ENCODE measurements around the gene CNTNAP2. TPM values are rescaled to one million over a fixed set of nuclear protein-coding genes. Genes with fewer than 3 reads are reported as not detected.

CNTNAP2 gene
- total RNA-seq, 4 donors from 2014 or later = 0.42 to 0.71 TPM; not detected in 2

DNA sequence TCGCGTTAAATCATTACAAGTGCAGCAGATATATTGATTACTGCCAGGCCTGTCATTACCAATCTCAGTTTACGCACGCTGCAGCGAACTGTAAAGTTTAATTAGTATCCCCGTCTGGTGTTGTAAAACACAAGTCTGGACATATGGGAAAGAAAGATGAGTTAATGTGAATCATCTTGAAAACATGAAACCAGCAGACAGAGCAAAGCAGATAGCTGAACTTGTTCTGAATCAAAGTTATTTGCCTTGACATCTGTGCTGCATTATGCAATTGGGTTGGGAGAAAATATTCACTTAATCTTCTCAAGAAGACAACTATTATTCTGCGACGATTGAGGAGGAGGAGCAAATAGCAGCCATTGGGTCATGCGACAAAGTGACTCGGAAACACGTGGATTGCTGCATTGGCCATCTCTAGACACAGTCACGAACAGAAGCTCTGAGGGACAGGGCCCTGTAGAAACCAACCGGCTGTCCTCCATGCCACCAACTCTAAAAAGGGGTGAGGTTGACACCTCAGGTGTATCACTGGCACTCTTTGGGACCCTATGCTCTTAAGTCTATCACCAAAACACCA, 2317.7 kb downstream of the CNTNAP2 start:
- DNase-seq (ENCODE audit: low spot score in 2 of 2) = no peak

DNA sequence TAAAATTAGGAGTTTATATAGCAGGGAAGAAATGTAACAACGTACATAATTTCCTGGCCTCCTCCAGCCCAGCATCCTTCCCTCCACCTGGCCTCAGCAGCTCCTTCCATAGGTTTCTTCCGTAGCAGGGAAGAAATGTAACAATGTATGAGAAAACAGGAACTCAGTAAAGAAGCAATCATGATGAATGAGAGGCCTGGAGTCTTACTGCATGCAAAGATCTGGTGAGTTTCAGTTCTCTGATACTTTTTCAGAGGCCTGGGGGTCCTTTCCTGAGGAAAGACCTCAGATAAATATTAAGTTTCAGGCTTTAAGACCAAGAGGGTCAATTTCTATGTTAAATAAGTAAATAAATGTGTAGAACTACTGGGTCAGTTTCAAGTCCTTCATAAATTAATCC, 2318.3 kb downstream of the CNTNAP2 start:
- DNase-seq (ENCODE audit: low spot score in 2 of 2) = no peak
- intact Hi-C loops (cut with DNase I; ENCODE audit: low total_unique reads) = no loop called here
- no peak overlapping the region for H3K4me3 ChIP-seq (ENCODE audit: low read depth, poor library complexity, severe bottlenecking)
- WGBS, 2 donors = 72% methylated on average over 2 of the region's 2 CpGs
- TF ChIP-seq, protein P1, sequence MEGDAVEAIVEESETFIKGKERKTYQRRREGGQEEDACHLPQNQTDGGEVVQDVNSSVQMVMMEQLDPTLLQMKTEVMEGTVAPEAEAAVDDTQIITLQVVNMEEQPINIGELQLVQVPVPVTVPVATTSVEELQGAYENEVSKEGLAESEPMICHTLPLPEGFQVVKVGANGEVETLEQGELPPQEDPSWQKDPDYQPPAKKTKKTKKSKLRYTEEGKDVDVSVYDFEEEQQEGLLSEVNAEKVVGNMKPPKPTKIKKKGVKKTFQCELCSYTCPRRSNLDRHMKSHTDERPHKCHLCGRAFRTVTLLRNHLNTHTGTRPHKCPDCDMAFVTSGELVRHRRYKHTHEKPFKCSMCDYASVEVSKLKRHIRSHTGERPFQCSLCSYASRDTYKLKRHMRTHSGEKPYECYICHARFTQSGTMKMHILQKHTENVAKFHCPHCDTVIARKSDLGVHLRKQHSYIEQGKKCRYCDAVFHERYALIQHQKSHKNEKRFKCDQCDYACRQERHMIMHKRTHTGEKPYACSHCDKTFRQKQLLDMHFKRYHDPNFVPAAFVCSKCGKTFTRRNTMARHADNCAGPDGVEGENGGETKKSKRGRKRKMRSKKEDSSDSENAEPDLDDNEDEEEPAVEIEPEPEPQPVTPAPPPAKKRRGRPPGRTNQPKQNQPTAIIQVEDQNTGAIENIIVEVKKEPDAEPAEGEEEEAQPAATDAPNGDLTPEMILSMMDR (IDR thresholded peaks at IDR 0.05) = no peak
- TF ChIP-seq POLR2A (IDR thresholded peaks at IDR 0.05) = no peak

More for the DNA sequence above, 2317.7 kb downstream of the CNTNAP2 start:
- H3K4me3 ChIP-seq (ENCODE audit: low read depth, poor library complexity, severe bottlenecking) = no peak overlapping the region
- no peak for TF ChIP-seq POLR2A (IDR thresholded peaks at IDR 0.05)
- TF ChIP-seq, protein P1 (IDR thresholded peaks at IDR 0.05) = no peak
- intact Hi-C loops (cut with DNase I; ENCODE audit: low total_unique reads) = no loop called here
- WGBS, 2 donors = 38 to 47% methylated on average over 13 of the region's 13 CpGs

DNA sequence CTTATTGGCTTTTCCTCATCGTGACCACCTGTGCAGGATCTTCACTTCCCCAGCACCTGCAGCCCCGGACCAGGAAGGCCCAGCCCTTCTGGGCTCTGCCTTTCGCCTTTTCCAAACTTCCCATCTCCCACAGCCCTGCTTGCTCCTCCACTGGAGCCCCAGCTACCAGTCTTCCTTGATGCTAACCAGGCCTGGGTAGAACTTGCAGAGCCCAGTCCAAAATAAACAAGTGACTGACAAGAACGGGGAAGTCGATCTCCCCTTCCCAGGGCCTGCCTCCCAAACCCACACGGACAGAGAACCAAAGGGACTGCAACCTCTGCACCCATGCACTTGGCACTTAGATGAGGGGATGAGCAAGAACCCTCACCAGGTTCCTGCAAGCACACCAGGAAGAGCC, 2319.1 kb downstream of the CNTNAP2 start:
- DNase-seq (ENCODE audit: low spot score in 2 of 2) = no peak
- no peak overlapping the region for H3K4me3 ChIP-seq (ENCODE audit: low read depth, poor library complexity, severe bottlenecking)
- WGBS, 2 donors = 51 to 78% methylated on average over 6 of the region's 6 CpGs
- TF ChIP-seq, protein P1 (IDR thresholded peaks at IDR 0.05) = no peak
- TF ChIP-seq POLR2A (IDR thresholded peaks at IDR 0.05) = no peak
- intact Hi-C loops (cut with DNase I; ENCODE audit: low total_unique reads) = no loop called here

DNA sequence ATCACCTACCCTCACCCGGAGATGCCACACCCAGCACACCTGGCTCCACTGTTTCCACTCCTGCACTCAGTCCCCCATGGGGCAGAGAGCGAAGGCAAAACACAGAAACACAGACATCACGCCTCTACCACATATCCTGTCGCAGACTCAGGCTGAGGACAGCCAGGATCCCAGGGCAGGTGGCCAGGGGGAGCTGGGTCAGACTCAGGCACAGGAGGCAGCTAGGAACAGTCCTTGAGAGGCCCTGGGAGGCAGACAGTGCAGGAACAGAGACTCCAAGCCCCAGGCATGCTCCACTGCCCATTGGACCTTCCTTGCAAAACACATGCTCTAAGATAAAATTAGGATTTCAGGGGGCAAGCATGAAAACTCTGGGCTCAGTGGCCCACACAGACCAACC, 2319.5 kb downstream of the CNTNAP2 start:
- DNase-seq (ENCODE audit: low spot score in 2 of 2) = no peak
- no peak overlapping the region for H3K4me3 ChIP-seq (ENCODE audit: low read depth, poor library complexity, severe bottlenecking)
- TF ChIP-seq, protein P1 (IDR thresholded peaks at IDR 0.05) = no peak
- no peak for TF ChIP-seq POLR2A (IDR thresholded peaks at IDR 0.05)
- 93 to 98% methylated on average over 3 to 4 of the region's 4 CpGs for WGBS, 2 donors
- intact Hi-C loops (cut with DNase I; ENCODE audit: low total_unique reads) = no loop called here

DNA sequence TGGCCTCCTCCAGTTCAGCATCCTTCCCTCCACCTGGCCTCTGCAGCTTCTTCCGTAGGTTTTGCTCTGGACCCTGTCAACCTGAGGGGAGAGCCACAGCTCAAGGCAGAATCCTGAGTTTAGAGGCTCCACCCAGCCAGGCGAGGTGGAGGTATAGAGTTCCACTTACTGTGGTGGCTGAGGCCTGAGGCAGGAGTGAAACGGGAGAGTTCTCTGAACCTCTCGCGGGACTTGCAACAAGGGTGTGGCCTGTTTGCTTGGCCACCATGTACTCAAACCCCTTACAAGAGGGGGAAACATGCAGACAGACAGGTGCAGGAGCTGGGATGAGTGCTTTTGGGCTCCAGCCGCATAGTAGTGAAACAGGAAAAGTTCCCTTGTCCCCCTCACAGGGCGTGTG, 2320.0 kb downstream of the CNTNAP2 start:
- no peak overlapping the region for H3K4me3 ChIP-seq (ENCODE audit: low read depth, poor library complexity, severe bottlenecking)
- intact Hi-C loops (cut with DNase I; ENCODE audit: low total_unique reads) = no loop called here
- 70 to 73% methylated on average over 7 of the region's 7 CpGs for WGBS, 2 donors
- TF ChIP-seq POLR2A (IDR thresholded peaks at IDR 0.05) = no peak
- TF ChIP-seq, protein P1 (IDR thresholded peaks at IDR 0.05) = no peak
- no peak for DNase-seq (ENCODE audit: low spot score in 2 of 2)

DNA sequence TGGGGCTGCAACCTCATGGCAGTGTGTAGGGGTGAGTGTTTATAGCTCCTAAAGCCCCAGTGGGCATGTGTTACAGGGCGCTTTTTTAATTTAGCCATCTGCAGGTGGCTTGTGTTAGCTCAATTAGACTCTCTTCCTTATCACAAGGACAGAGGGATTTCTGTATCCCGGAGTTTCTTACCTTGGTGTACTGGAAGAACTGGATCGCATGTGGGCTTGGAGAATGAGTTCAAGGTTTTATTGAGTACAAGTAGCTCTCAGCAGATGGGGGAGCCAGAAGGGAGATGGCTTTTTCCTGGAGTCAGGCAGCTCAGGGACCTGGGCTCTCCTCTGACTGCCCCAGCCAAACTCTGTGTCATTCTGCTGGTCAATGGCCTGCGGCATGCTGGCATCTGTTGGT, 2320.4 kb downstream of the CNTNAP2 start:
- H3K4me3 ChIP-seq (ENCODE audit: low read depth, poor library complexity, severe bottlenecking) = no peak overlapping the region
- intact Hi-C loops (cut with DNase I; ENCODE audit: low total_unique reads) = no loop called here
- WGBS, 2 donors = 90 to 94% methylated on average over 4 of the region's 4 CpGs
- no peak for TF ChIP-seq POLR2A (IDR thresholded peaks at IDR 0.05)
- TF ChIP-seq, protein P1 (IDR thresholded peaks at IDR 0.05) = no peak
- DNase-seq (ENCODE audit: low spot score in 2 of 2) = no peak

Data from lower leg skin (tissue), 4 donors.